GM19099 (cell line): ENCODE measurements around the gene RREB1.

Experiments used
- POLR2A ChIP-seq: IDR thresholded peaks from 3 replicates; pipeline ENCODE4 v1.6.1; 2011; ENCODE audit warnings: low read depth; ENCODE audit not compliant: insufficient read length; ENCODE audit errors: extremely low read depth

Gene RREB1

DNA sequence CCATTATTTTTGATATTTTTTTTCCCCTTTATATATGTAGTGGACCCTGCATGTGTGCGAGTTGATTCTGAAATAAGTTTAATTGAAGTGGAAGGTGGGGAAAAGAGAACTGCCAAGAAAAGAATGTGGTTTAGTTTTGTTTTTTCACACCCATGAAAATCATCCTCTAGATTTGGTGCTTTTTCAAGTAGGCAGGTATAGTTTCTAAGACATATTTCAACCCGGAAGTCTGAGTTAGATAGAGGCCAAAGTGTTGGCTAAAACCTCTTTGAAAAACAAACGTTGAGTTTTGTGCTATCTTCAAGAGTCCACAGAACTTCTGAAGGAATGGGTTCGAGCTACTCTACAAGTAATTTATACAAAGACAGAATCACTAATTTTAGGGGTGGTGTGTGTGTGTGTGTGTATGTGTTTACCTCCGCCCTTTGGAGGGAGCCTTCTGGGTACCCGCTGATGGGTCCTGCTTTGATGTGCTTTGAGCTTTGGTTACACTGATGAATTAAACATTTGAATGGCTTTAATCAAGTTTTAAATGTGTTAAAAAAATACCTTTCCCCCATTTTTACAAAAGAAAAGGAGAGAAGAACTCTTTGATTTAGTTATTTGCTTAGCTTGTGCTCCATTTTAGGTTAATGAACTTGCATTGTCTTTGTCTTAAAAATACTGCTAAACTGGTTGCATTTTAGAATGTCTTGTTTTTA, 2.5 kb downstream of the RREB1 start:
- TF ChIP-seq POLR2A, result no peak

DNA sequence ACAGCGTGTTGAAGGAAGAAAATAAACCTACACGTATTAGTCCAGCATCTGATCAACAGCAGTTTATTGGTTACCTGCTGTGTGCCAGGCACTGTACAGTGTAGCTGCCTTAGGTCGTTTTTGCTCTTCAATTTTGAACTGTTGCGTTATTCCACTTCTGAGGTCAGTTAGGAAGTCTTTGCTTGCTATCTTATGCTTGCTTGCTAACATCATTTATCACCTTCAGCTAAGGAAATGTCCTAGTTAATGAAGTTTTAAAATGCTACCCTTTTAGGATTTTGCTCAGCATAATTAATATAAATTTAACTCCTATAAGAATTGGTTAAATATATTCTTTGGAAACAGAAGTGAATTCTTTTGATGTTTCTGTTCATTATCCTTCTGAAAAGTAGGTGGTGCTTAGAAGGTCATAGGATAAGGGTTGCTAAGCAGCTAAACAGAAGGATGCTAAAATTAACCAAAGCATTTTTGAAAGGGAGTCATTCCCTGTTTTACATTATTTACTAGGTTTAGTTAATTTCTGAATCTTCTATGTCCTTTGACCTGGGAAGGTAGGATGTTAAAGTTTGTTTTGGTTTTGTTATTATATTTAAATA, 3.4 kb downstream of the RREB1 start:
- TF ChIP-seq POLR2A, result no peak

DNA sequence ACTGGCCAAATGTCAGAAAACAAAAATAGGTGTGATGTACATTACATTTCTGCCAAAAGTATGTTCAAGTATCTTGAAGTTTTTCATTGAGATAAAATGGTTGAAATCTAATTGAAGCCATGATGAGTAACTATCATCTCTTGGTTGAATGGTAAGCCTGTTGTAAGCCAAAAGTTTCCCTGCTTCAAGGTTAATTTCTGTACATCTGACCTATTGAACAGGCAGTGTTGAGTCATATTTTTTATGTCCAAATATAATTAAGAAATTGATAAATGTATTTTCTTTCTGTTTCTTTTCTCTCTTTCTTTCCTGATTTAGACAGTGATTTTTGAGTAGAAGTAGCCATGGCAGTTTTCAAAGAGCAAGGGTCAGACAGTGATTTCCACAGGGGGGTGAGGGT, 4.4 kb downstream of the RREB1 start:
- no peak for TF ChIP-seq POLR2A

DNA sequence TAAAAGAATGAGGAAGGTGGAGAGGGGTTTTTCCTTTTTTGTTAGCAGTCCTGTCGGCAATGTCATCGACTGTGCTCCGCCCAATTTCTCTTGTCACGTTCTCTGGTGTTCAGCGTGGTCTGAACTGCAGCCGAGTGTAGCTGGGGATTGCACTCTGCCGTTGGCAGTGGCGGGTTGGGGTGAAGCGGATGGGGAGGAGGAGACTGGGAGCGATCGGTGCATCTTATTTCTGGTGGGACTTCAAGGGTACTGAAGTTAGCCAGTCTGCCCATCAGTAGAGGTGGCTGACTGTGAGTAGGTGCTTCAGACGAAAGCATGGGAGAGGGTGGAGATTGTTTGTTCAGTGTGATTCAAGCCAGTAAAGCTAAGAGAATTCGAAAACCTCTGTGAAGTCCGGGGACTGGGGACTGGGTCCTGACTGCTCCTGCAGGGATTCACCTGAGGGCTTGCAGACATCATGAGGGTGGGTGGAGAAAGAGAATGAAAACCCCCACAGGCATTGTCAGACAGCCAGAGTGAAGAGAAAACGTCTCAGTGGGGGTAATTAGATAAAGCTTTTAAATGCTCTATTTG, 5.1 kb downstream of the RREB1 start:
- TF ChIP-seq POLR2A, result no peak

DNA sequence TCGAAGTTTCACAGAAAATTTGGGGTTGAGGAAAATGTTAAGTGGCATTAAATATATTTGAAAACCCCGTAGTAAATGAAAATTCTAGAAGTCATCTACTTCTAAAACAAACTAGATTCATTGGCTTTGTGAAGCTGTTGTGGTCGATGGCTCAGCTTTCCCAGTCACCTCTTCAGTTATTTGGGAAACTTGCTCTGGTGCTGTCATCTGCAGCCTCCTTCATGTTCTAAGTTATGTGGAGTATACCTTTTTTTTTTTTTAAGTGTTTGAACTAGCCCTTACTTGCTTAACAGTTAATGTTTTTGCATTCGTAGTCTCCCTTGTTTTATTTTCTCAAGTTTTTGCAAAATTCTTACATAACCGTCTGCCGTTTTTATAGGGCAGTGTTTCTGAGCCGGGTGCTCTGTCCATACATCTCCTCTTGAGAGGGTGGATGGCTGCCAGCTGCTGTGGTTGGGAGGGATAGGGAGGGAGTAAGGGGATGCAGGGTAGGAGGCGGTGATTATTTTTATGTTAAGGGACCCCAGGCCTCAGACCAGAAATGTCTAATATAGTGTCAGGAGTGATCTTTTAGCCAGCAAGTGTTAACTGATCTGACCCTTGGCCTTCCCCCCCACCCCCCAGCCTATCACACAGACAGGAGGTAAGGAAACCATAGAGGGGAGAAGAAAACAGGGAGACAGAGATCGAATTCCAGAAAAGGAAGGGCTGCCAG, 7.1 kb downstream of the RREB1 start:
- TF ChIP-seq POLR2A, result no peak

DNA sequence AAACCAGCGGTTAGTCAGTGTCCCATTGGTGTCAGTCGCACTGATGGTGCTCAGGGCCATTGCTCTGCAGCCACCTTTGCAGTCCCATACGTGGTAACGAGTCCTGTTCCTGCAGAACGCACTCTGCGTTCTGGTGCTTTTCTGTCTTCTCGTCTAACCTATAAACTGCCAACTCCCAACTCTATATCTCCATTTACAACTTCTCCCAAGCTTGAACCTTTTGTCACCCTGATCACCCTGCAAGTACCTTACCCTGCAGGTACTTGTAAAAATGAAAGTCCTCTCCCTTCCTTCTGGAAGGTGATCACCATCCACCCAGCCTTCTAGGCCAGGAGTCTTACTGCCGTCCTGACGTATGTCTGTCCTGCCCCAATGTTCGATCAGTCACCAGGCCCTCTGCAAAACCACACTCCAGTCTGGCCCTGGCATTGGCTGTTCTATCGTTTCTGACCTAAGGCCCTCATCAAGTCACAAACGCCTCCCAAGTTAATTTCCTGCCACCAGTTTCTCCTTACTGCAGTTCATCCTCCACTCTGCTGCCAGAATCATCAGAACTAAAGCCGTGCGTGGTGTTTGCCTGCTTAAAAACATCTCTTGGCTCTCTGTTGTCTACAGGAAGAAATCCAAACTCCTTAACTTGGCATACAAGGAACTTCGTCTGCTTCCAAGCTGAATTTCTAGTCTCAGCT, 7.9 kb downstream of the RREB1 start:
- no peak for TF ChIP-seq POLR2A

DNA sequence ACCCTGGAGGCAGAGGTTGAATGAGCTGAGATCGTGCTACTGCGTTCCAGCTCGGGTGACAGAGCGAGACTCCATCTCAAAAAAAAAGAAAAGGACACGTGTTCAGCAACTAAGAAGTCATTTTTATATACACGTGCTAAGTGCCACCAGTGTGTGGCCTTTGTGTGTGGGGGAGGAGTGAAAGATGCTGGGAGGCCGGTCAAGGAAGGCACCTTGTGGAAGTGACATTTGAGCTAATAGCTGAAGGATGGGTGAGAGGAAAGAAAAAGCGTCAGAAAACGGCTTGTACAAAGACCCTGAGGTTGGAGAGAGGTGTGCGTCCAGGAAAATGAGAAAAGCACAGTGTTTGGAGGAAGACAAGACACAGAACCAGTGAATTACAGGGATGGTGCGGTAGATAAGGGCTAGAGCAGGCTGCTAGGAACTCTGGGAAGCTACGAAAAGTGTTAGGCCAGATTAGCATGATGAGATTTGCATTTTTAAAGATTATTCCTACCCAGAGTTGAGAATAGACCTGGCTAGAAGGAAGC, 11.6 kb downstream of the RREB1 start:
- TF ChIP-seq POLR2A, result no peak

DNA sequence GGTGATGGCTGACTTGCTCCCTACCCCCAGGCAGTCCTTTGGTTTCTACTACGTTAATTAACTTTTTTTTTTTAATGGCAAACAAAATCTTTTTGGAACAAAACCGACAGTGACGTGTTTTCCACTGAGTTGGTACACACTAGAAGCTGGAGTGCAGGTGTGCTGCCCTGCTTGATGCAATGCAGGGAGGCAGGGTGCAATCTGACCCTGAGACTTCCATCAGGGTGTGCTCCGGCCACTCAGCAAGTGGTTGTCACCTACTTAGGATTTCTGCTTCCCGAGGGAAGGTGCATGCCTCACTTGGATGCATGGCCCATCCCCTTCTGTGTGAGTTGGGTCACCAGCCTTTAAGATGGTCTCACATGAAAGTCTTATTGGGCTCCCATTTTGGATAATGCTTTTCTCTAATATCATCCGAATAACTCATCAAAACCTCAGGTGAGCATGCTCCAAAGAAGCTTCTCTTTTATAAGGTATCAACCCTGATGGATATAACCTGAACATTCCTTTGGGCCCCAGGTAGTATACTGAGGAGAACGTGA, 14.0 kb downstream of the RREB1 start:
- TF ChIP-seq POLR2A, result no peak

DNA sequence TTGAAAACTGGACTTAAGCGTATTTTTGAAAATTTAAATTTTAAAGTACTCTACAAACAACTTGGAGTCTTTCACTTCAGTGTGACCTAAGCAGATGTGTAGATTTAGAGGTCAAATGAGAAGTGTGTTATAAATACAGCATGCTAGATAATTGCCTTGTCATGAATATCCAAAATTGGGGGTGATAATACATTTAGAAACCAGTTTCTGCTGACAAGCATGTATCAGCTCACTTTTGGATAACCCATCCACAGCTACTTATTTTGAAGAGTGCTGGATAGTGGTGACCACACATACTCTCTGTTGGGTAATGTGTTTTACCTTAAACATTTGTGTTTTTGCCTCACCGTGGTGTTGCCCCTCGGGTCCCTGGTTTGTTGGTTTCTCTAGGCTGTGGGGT, 14.9 kb downstream of the RREB1 start:
- TF ChIP-seq POLR2A, result no peak

DNA sequence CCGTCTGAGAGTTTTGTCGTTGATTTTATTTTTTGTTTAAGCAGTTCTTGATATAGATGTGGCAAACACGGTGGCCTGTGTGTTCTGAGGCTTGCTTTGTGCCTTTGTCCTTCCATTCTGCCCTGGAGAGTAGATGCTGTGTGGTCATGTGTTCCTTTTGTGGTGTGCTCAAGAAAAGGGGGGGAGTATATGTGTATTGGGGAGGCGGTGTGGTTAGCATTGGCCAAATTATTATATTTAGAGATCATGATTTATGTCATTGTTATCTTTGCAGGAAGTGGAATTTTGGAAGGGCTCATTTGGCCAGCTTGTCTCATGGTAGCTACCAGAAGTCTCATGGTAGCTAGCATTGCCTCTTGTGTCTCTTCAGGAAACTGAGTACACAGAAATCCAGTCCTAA, 16.4 kb downstream of the RREB1 start:
- no peak for TF ChIP-seq POLR2A

DNA sequence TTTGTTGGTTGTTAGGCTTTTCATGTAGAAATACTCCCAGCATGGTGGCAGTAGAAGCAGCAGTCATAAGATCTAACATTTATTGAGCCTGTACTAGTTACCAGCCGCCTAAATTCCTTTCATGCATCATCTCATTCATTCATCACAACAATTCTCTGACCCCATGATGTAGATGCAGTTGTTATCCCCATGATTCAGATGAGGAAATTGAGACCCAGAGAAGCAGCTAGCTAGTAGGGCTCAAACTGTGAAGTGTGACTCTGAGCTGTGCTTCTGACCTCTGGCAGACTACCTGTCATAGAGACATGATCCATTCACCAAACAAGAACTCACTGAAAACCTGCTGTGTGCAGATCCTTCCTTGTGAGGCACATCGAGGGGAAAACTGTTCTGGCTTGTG, 16.9 kb downstream of the RREB1 start:
- TF ChIP-seq POLR2A, result no peak

DNA sequence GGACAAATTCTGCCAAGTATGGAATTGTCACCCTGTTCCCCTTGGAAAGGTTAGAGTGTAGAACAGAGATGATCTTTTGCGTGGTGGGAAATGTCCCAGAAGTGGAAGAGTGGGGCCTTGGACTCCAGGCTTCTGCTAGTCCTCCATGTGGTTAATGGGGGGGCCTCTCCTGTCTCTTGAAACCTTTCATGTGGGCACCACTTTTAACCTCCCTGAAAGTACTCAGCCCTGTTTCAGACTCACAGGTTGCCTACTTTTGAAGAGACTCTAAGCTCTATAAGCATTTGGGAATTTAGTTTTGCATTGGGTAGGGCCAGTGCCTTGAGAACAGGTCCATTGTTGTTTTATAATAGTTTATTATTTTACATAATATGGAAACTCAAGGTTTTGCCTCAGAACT, 17.5 kb downstream of the RREB1 start:
- TF ChIP-seq POLR2A, result no peak

DNA sequence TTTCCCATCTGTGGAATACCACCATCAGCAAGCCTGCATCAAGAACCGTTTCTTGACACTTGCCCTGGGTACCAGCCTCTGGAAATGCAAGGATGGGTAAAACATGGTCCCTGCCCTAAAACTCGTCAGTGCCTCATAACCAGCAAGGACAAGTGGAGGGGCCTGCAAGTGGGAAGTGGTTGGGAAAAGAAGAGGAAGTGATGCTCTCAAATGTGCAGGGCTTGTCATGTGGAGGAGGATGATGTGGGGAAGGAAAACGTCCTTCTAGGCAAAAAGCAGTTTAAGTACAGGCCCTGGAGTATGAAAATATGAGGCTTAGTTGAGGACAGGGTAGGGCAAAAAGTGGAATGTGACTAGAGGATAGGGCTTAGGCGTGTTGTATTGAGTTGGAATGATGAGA, 19.0 kb downstream of the RREB1 start:
- no peak for TF ChIP-seq POLR2A

DNA sequence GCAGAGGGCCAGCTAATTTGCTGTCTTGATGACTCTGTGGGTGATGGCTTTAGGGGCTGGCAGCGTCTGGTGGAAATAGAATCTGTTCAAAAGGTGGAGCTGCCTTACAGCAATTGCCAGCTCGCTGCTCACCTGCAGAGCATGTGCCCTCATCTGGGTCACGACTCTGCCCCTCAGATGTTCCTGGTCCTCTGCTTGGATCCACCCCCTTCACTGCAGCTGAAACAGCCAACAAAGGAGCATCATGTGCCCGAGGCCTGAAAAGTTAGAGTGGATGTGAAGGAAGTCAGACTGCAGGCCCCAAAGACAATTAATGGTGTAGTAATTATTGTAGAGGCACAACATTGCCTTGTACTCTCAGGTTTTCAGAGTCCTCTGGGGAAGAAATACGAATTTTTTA, 19.9 kb downstream of the RREB1 start:
- no peak for TF ChIP-seq POLR2A

DNA sequence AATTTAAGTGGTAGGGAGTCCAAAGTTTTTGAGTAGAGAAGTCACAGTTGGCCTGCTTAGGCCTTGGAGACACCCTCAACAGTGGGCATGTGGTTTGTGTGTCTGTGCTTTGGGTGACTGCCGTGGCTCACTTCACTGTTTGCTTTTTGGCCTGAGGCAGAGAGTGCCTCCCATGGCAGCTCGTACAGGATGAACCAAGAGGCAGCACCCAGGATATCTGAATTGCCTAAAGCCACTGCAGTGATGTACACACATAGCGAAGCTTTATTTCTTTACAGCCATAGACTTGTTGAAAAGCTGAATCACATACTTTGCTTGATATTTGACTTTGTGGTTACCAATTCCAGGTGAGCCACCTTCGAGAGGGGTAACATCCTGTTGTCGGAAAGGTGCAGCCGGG, 21.6 kb downstream of the RREB1 start:
- no peak for TF ChIP-seq POLR2A
